HG02852 (cell line): ENCODE results near the gene GAP43.

Experiments
- ATAC-seq: cut with Tn5 transposase; IDR thresholded peaks from one replicate; pipeline ENCODE4 v1.9.1; 2021; ENCODE audit warnings: mild to moderate bottlenecking, moderate library complexity; ENCODE audit not compliant: unreplicated experiment

The GAP43 gene

GRCh38 chr3:115623044-115623868 lies at the start of gene GAP43:
TSS of gene GAP43 (plus strand) at chr3:115623510. CDS start at chr3:115623690, 180 bp downstream.
- ATAC-seq: no peak

- no peak for ATAC-seq
Observed at GRCh38 chr3:115576325-115576875, 46.9 kb upstream of the GAP43 start.

GRCh38 chr3:115577000-115577399 lies 46.3 kb upstream of the GAP43 start:
- no peak for ATAC-seq

- ATAC-seq: no peak
Observed at GRCh38 chr3:115578331-115578730, 45.0 kb upstream of the GAP43 start.

GRCh38 chr3:115580566-115580965 lies 42.7 kb upstream of the GAP43 start:
- ATAC-seq: no peak

GRCh38 chr3:115581362-115582135 lies 41.8 kb upstream of the GAP43 start:
- no peak for ATAC-seq

- no peak for ATAC-seq
Observed at GRCh38 chr3:115588201-115589115, 34.9 kb upstream of the GAP43 start.

- no peak for ATAC-seq
Observed at GRCh38 chr3:115590873-115591272, 32.4 kb upstream of the GAP43 start.

- no peak for ATAC-seq
Observed at GRCh38 chr3:115595611-115596275, 27.6 kb upstream of the GAP43 start.

GRCh38 chr3:115598216-115598615 lies 25.1 kb upstream of the GAP43 start:
- no peak for ATAC-seq

GRCh38 chr3:115602194-115602593 lies 21.1 kb upstream of the GAP43 start:
- no peak for ATAC-seq

GRCh38 chr3:115611630-115612029 lies 11.7 kb upstream of the GAP43 start:
- no peak for ATAC-seq

GRCh38 chr3:115615001-115615814 lies 8.1 kb upstream of the GAP43 start:
- no peak for ATAC-seq

GRCh38 chr3:115616461-115616860 lies 6.8 kb upstream of the GAP43 start:
- no peak for ATAC-seq

GRCh38 chr3:115617591-115617990 lies 5.7 kb upstream of the GAP43 start:
- ATAC-seq: no peak

GRCh38 chr3:115624029-115624741 lies 875 bp downstream of the GAP43 start:
- no peak for ATAC-seq

GRCh38 chr3:115624901-115625300 lies 1.6 kb downstream of the GAP43 start:
- ATAC-seq: no peak

GRCh38 chr3:115626006-115626409 lies 2.7 kb downstream of the GAP43 start:
- ATAC-seq: no peak

- no peak for ATAC-seq
Observed at GRCh38 chr3:115626721-115627120, 3.4 kb downstream of the GAP43 start.
